Brain microvascular endothelial cell (primary cell): Measurements from ENCODE around the gene TOM1L2.
A peak's percentile ranks its signal among the peaks of the same experiment; 100 is the strongest.

Source experiments
- DNase-seq: peaks from one replicate; pipeline ENCODE4 v3.0.0-alpha.2; 2020
- H3K27ac ChIP-seq: fragments of 250-450 bp; sonication (Bioruptor Pico); 2 replicates; pipeline ENCODE4 v1.5.1; 2020; ENCODE audit warnings: mild to moderate bottlenecking, moderate library complexity
- H3K27me3 ChIP-seq: fragments of 250-450 bp; sonication (Bioruptor Pico); replicated peaks from 2 replicates; pipeline ENCODE4 v1.5.1; 2020; ENCODE audit warnings: mild to moderate bottlenecking
- H3K36me3 ChIP-seq: fragments of 250-450 bp; sonication (Bioruptor Pico); replicated peaks from 2 replicates; pipeline ENCODE4 v1.5.1; 2020; ENCODE audit warnings: mild to moderate bottlenecking
- H3K4me3 ChIP-seq: 2 replicates; pipeline ENCODE4 v1.5.1; 2011; ENCODE audit warnings: low read depth, mild to moderate bottlenecking, control low read depth, low read length, moderate library complexity
- CTCF ChIP-seq: IDR thresholded peaks from 2 replicates; pipeline ENCODE4 v1.5.1; 2011; ENCODE audit warnings: low read depth, mild to moderate bottlenecking, moderate library complexity, low read length, control low read depth, inconsistent platforms; ENCODE audit errors: missing control alignments
- in situ Hi-C: cut with HindIII; loops from 2 replicates; pipeline ENCODE4 v1.10.0; 2017; ENCODE audit warnings: low sequenced_read_pairs, low pct_ligation_motif_present

Gene TOM1L2

GRCh38 chr17:17993852-17994251 lies 21.7 kb upstream of the TOM1L2 start:
- no peak for TF ChIP-seq CTCF
- Histone ChIP-seq H3K27me3 (no peaks in the 10 kb centered on the region), H3K27ac (no peak overlapping the region), H3K4me3 (no peak overlapping the region), H3K36me3 (no peaks in the 10 kb centered on the region)
- no peak for DNase-seq
- in situ Hi-C loops: no loop called here

DNA sequence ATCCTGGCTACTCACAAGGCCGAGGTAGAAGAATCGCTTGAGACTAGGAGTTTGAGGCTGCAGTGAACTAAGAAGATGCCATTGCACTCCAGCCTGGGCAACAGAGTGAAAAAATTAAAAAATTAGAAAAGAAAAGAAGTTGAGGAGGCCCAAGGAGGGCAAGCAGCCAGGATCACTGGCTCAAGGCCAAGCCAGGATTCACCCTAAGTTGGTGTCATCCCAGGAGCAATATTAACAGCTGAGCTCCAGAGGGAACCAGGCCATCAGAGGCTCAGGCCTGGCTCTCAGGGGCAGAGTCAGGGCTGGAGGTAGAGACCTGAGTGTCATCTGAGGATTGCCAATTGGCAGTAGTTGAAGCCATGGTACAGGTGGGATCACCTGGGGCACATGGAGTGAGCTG lies 21.2 kb upstream of the TOM1L2 start:
- no peaks in the 10 kb centered on the region for H3K36me3 ChIP-seq
- no peak for DNase-seq
- no peak overlapping the region for H3K4me3 ChIP-seq
- TF ChIP-seq CTCF: no peak
- H3K27me3 ChIP-seq: no peaks in the 10 kb centered on the region
- no peak overlapping the region for H3K27ac ChIP-seq
- in situ Hi-C loops: no loop called here

- TF ChIP-seq CTCF: no peak
- DNase-seq: no peak
- H3K36me3 ChIP-seq: no peaks in the 10 kb centered on the region
- H3K4me3 ChIP-seq: no peak overlapping the region
- peak overlapping the region; percentile 46 for H3K27ac ChIP-seq
- in situ Hi-C loops: no loop called here
- H3K27me3 ChIP-seq: no peaks in the 10 kb centered on the region
Observed at GRCh38 chr17:17990282-17990681, 18.1 kb upstream of the TOM1L2 start.

GRCh38 chr17:17989618-17990017 lies 17.4 kb upstream of the TOM1L2 start:
- Histone ChIP-seq H3K36me3 (no peaks in the 10 kb centered on the region), H3K4me3 (no peak overlapping the region), H3K27me3 (no peaks in the 10 kb centered on the region), H3K27ac (no peak overlapping the region)
- TF ChIP-seq CTCF: no peak
- in situ Hi-C loops: no loop called here
- DNase-seq: no peak

- DNase-seq: no peak
- in situ Hi-C loops: no loop called here
Observed at GRCh38 chr17:17989081-17989480, 16.9 kb upstream of the TOM1L2 start.

More at GRCh38 chr17:17989081-17989480, 16.9 kb upstream of the TOM1L2 start:
- no peak overlapping the region for H3K27ac ChIP-seq
- TF ChIP-seq CTCF: no peak
- H3K36me3 ChIP-seq: no peaks in the 10 kb centered on the region
- no peaks in the 10 kb centered on the region for H3K27me3 ChIP-seq
- no peak overlapping the region for H3K4me3 ChIP-seq
